Progenitor cell of endocrine pancreas (in vitro differentiated cells): ENCODE measurements around the gene DEDD2. TPM values are rescaled to one million over a fixed set of nuclear protein-coding genes. Genes with fewer than 3 reads are reported as not detected.

ENCODE experiments used
- total RNA-seq: library from RNA; stranded (reverse); gene quantifications from 2 replicates; pipeline ENCODE4 v1.2.1, GENCODE V29; 2021

DEDD2 gene
- total RNA-seq, 1 donor from 2014 or later = 38.3 TPM

Other genes starting within 250 kb of the DEDD2 start
- gene ATP1A3, start 223.4 kb downstream of the DEDD2 start, total RNA-seq = 0.29 TPM in 2 replicates
- 10.7 and 11.6 TPM in 2 replicates for gene GRIK5, start 147.5 kb downstream of the DEDD2 start, total RNA-seq
- 19.3 and 22.5 TPM in 2 replicates for gene ZNF574, start 141.5 kb downstream of the DEDD2 start, total RNA-seq
- gene POU2F2, start 85.2 kb downstream of the DEDD2 start, total RNA-seq = 0.89 and 1.6 TPM in 2 replicates
- gene ZNF526, start 2.6 kb upstream of the DEDD2 start, total RNA-seq = 17.6 and 21.1 TPM in 2 replicates
- 53.0 and 54.7 TPM in 2 replicates for gene GSK3A, start 24.9 kb upstream of the DEDD2 start, total RNA-seq
- 106 and 111 TPM in 2 replicates for gene ERF, start 37.5 kb upstream of the DEDD2 start, total RNA-seq
- 86.0 and 87.2 TPM in 2 replicates for gene CIC, start 51.6 kb upstream of the DEDD2 start, total RNA-seq
- 3.2 and 3.4 TPM in 2 replicates for gene PRR19, start 84.5 kb upstream of the DEDD2 start, total RNA-seq
- 144 and 157 TPM in 2 replicates for gene PAFAH1B3, start 84.9 kb upstream of the DEDD2 start, total RNA-seq
- gene TMEM145, start 95.6 kb upstream of the DEDD2 start, total RNA-seq = 1.9 and 2.0 TPM in 2 replicates
- gene MEGF8, start 108.0 kb upstream of the DEDD2 start, total RNA-seq = 51.9 and 61.7 TPM in 2 replicates
- gene CNFN, start 172.6 kb upstream of the DEDD2 start, total RNA-seq = 2.8 and 2.9 TPM in 2 replicates
- gene LIPE, start 209.7 kb upstream of the DEDD2 start, total RNA-seq = 12.8 and 13.4 TPM in 2 replicates
- gene CXCL17, start 225.3 kb upstream of the DEDD2 start, total RNA-seq = 0.48 and 0.64 TPM in 2 replicates